Type B pancreatic cell (in vitro differentiated cells): ENCODE results near the gene TAF11L5. TPM values are rescaled to one million over a fixed set of nuclear protein-coding genes. Genes with fewer than 3 reads are reported as not detected.
"Not testable (repeated sequence)": the region's sequence is repeated elsewhere in the genome, so short reads cannot be mapped to it uniquely, and the experiment has no call there.

Source experiments
- DNase-seq: peaks from one replicate; pipeline ENCODE4 v3.0.0; 2021; ENCODE audit warnings: mixed read lengths; ENCODE audit not compliant: unreplicated experiment; ENCODE audit errors: extremely low spot score
- H3K27ac Mint-ChIP-seq: 2 replicates; pipeline ENCODE4 v1.8.0; 2021; ENCODE audit warnings: mild to moderate bottlenecking, mixed read lengths
- H3K27me3 Mint-ChIP-seq: 2 replicates; pipeline ENCODE4 v1.8.0; 2021; ENCODE audit warnings: mixed read lengths
- H3K36me3 Mint-ChIP-seq: 2 replicates; pipeline ENCODE4 v1.8.0; 2021; ENCODE audit warnings: mixed read lengths
- H3K4me1 Mint-ChIP-seq: one replicate; pipeline ENCODE4 v1.8.0; 2021; ENCODE audit warnings: mixed read lengths; ENCODE audit not compliant: unreplicated experiment
- H3K4me3 Mint-ChIP-seq: 2 replicates; pipeline ENCODE4 v1.8.0; 2021; ENCODE audit warnings: mild to moderate bottlenecking, mixed read lengths
- H3K9me3 Mint-ChIP-seq: 2 replicates; pipeline ENCODE4 v1.8.0; 2021; ENCODE audit warnings: mixed read lengths
- long read RNA-seq: library from polyadenylated mRNA; unstranded; transcript quantifications from one replicate; pipeline ENCODE4 v2.0.0, GENCODE V29; 2020
- total RNA-seq: library from RNA; stranded (reverse); gene quantifications from 2 replicates; pipeline ENCODE4 v1.2.1, GENCODE V29; 2021; ENCODE audit warnings: low replicate concordance
- TF ChIP-seq, protein P1 (sequence below): fragments of 200-600 bp; sonication (generic); conservative IDR thresholded peaks from 2 replicates; pipeline ENCODE4 v1.5.0; 2021; ENCODE audit warnings: antibody characterized with exemption, mild to moderate bottlenecking

The TAF11L5 gene
- not detected in 2 replicates for total RNA-seq
- long read RNA-seq, result 0 reads

DNA sequence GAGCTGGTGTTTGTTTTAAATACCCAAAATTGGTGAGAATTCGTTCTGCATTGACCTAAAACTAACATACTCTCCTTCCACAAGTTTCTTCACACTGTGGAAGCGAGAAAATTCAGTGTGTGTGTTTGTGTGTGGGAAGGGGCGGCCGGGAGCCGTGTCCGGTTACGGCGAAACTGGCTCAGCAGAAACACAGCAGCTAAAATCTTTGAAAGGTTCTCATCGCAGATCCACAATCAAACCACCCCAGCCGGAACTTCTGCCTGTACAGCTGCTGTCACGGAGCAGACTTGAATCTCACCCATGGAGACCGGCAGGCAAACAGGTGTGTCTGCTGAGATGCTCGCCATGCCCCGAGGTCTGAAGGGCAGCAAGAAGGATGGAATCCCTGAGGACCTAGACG lies at the start of gene TAF11L5:
TAF11L5 (plus strand) TSS at position 301 of the 400 bp plus-strand sequence.
- not testable (repeated sequence) for DNase-seq, H3K9me3 Mint-ChIP-seq, H3K4me3 Mint-ChIP-seq, H3K36me3 Mint-ChIP-seq, H3K4me1 Mint-ChIP-seq, H3K27me3 Mint-ChIP-seq, H3K27ac Mint-ChIP-seq

DNA sequence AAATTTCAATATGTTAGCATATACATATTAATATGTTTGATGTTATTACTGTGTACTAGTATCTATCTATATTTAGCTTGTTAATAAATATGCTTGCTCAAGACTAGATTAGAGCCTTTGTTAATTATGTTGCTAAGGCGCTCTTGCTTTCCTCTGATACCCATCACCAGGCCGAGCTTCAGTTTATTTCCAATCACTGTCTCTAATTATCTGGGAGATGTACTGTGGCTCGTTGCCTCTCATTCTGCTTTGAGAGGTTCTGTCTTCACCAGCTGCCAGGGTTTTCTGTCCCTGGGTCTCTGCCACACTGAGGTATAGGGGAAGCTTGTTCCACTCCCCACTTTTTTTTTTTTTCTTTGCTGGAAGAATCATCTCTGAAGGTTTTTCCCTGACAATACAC lies 48.0 kb upstream of the TAF11L5 start:
- no peak overlapping the region for H3K4me3 Mint-ChIP-seq
- H3K4me1 Mint-ChIP-seq, result no peaks in the 10 kb centered on the region
- no peaks in the 10 kb centered on the region for H3K36me3 Mint-ChIP-seq
- no peak overlapping the region for H3K27ac Mint-ChIP-seq
- no peaks in the 10 kb centered on the region for H3K27me3 Mint-ChIP-seq
- no peak for DNase-seq
- TF ChIP-seq, protein P1, sequence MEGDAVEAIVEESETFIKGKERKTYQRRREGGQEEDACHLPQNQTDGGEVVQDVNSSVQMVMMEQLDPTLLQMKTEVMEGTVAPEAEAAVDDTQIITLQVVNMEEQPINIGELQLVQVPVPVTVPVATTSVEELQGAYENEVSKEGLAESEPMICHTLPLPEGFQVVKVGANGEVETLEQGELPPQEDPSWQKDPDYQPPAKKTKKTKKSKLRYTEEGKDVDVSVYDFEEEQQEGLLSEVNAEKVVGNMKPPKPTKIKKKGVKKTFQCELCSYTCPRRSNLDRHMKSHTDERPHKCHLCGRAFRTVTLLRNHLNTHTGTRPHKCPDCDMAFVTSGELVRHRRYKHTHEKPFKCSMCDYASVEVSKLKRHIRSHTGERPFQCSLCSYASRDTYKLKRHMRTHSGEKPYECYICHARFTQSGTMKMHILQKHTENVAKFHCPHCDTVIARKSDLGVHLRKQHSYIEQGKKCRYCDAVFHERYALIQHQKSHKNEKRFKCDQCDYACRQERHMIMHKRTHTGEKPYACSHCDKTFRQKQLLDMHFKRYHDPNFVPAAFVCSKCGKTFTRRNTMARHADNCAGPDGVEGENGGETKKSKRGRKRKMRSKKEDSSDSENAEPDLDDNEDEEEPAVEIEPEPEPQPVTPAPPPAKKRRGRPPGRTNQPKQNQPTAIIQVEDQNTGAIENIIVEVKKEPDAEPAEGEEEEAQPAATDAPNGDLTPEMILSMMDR, result no peak
- H3K9me3 Mint-ChIP-seq, result no peaks in the 10 kb centered on the region

DNA sequence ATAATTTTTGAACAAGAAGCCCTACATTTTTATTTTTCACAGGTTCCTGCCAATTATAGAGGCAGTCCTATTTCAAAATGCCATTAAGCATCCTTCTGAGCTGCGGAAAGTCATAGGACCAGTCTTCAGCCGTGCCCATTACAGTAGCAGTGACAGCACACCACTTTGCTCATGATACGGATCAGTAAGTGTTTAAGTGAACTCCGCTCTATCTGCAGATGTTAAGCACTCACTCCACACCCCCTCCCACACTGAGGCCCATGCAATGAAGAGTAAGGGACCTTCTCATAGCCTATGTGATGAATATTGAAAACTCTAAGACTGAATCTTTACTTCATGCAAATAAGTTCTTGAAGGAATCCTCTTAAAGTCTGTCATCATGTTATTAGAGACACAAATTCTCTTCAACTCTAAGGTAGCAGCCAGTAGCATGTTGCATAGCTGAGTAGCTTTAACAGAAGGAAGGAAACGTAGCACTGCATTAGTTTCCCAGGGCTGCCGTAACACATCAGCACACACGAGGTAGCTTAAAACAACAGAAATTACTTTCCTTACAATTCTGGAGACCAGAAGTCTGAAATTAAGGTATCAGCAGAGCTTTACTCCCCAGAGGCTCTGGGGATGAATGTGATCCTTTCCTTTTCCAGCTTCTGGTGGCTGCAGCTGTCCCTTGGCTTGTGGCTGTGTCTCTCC lies 47.3 kb upstream of the TAF11L5 start:
- no peak for DNase-seq
- H3K4me1 Mint-ChIP-seq, result no peaks in the 10 kb centered on the region
- no peak overlapping the region for H3K27ac Mint-ChIP-seq
- H3K4me3 Mint-ChIP-seq, result no peak overlapping the region
- TF ChIP-seq, protein P1, result no peak
- H3K27me3 Mint-ChIP-seq, result no peaks in the 10 kb centered on the region
- H3K36me3 Mint-ChIP-seq, result no peaks in the 10 kb centered on the region
- H3K9me3 Mint-ChIP-seq, result no peaks in the 10 kb centered on the region

DNA sequence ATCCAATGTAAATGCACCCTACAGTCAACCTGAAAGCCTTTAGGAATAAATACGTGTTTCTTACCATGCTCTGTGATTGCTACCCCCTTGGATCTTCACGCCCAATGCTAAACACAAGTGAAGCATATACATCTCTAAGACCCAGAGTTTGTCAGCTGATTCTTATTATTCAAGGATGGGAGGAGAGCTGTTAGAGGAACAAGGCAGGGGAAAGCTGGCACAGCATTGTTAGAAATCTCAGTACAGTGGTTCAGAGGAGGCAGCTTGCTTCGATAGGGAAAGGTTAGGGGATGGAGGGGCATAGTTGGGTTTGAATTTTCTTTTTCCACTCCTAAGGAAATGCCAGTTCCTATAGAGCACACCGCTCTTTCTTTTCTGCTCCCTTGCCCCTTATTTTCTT lies 43.7 kb upstream of the TAF11L5 start:
- Mint-ChIP-seq H3K36me3 (no peaks in the 10 kb centered on the region), H3K9me3 (no peaks in the 10 kb centered on the region), H3K4me3 (no peak overlapping the region), H3K27ac (no peak overlapping the region), H3K27me3 (no peaks in the 10 kb centered on the region), H3K4me1 (no peaks in the 10 kb centered on the region)
- TF ChIP-seq, protein P1, result no peak
- DNase-seq, result no peak

DNA sequence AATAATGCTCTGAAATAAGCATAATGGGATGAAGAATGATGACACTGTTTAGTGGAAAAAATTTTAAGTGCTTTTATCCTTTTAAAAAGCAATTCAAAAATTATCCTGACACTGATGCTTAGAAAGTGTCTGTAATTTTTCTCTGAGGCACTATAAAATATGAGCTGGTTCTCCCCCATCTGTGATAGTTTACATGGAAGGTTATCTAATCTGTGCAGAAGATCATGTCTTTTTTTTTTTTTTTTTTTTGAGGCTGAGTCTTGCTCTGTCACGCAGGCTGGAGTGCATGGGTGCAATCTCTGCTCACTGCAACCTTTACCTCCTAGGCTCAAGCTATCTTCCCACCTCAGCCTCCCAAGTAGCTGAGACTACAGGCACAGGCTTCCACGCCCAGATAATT lies 42.2 kb upstream of the TAF11L5 start:
- H3K36me3 Mint-ChIP-seq, result no peaks in the 10 kb centered on the region
- no peaks in the 10 kb centered on the region for H3K4me1 Mint-ChIP-seq
- H3K9me3 Mint-ChIP-seq, result no peaks in the 10 kb centered on the region
- no peak overlapping the region for H3K4me3 Mint-ChIP-seq
- H3K27ac Mint-ChIP-seq, result no peak overlapping the region
- TF ChIP-seq, protein P1, result no peak
- DNase-seq, result no peak
- H3K27me3 Mint-ChIP-seq, result no peaks in the 10 kb centered on the region

DNA sequence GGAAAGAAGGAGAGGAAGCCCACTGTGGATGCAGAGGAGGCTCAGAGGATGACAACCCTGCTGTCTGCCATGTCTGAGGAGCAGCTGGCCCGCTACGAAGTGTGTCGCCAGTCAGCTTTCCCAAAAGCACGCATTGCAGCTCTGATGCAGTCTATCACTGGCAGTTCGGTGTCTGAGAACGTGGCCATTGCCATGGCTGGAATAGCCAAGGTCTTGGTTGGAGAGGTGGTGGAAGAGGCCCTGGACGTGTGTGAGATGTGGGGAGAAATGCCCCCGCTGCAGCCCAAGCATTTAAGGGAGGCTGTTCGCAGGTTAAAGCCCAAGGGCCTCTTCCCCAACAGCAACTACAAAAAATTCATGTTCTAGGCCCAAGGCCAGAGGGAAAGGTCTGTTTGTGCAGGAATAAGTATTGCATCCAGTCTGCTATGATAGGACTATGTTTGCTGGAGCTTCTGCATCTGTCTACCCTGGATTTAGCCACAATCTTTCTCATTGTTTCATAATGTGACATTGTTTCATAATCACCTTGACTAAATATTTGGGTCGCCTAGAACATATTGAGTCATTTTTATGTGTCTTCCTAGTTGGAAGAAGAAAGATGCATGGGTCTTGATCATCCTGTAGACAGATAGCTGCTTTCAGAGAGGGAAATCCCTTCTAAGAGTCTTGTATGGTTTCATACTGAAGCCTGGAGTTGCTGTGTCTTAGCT lies 38.4 kb upstream of the TAF11L5 start:
- not testable (repeated sequence) for H3K36me3 Mint-ChIP-seq, H3K27me3 Mint-ChIP-seq, H3K9me3 Mint-ChIP-seq, H3K4me1 Mint-ChIP-seq, H3K4me3 Mint-ChIP-seq, DNase-seq, H3K27ac Mint-ChIP-seq
